IMR-90 (cell line): ENCODE results near the gene CHMP1A. TPM values are rescaled to one million over a fixed set of nuclear protein-coding genes. Genes with fewer than 3 reads are reported as not detected.

Experiments used
- ATAC-seq: fragments of 200-7000 bp; cut with Tn5 transposase; 2 replicates; pipeline ENCODE4 v1.9.1; 2020; ENCODE audit warnings: low read depth, mild to moderate bottlenecking, moderate library complexity
- BruUV-seq: library from RNA; stranded (reverse); fragments of 400-500 nt; replicated peaks from 2 replicates; lab custom pipeline; 2021; lab: Mats Ljungman, UMichigan
- CTCF ChIA-PET: fragments of 300-600 bp; formaldehyde crosslinking; extraction: SDS; loops from one replicate; lab custom pipeline; 2021; ENCODE audit warnings: antibody characterized with exemption; lab: Yijun Ruan, JAX
- POLR2A ChIA-PET: fragments of 300-600 bp; sonication (Branson Sonifier 250); formaldehyde crosslinking; loops from one replicate; lab custom pipeline; 2022; ENCODE audit warnings: antibody characterized with exemption; ENCODE audit not compliant: unreplicated experiment; lab: Charles Lee
- DNase-seq: peaks from one replicate; pipeline ENCODE4 v3.0.0; 2013
- H2AFZ ChIP-seq: replicated peaks from 2 replicates; pipeline ENCODE3; 2013; ENCODE audit warnings: low read length, mild to moderate bottlenecking; ENCODE audit not compliant: poor library complexity
- H2AK5ac ChIP-seq: 2 replicates; pipeline ENCODE4 v1.6.1; 2013; ENCODE audit warnings: low read depth, low read length, inconsistent platforms
- H2AK9ac ChIP-seq: replicated peaks from 2 replicates; pipeline ENCODE3; 2013; ENCODE audit warnings: mild to moderate bottlenecking, low read depth, low read length, moderate library complexity; ENCODE audit not compliant: poor library complexity
- H2BK120ac ChIP-seq: 2 replicates; pipeline ENCODE4 v1.6.1; 2013; ENCODE audit warnings: low read depth, low read length, inconsistent platforms
- H2BK15ac ChIP-seq: 3 replicates; pipeline ENCODE4 v1.6.1; 2013; ENCODE audit warnings: low read depth, low read length, inconsistent platforms
- H2BK20ac ChIP-seq: 2 replicates; pipeline ENCODE4 v1.6.1; 2013; ENCODE audit warnings: low read depth, mild to moderate bottlenecking, inconsistent platforms, low read length, moderate library complexity
- H2BK5ac ChIP-seq: 2 replicates; pipeline ENCODE4 v1.6.1; 2013; ENCODE audit warnings: mild to moderate bottlenecking, low read depth, low read length, inconsistent platforms; ENCODE audit not compliant: poor library complexity, severe bottlenecking
- H3K14ac ChIP-seq: replicated peaks from 2 replicates; pipeline ENCODE4 v1.6.1; 2013; ENCODE audit warnings: low read depth, low read length, inconsistent platforms
- H3K18ac ChIP-seq: 2 replicates; pipeline ENCODE4 v1.6.1; 2013; ENCODE audit warnings: low read depth, low read length, control low read depth
- H3K23ac ChIP-seq: 2 replicates; pipeline ENCODE4 v1.6.1; 2013; ENCODE audit warnings: low read depth, low read length, inconsistent platforms
- H3K27ac ChIP-seq: 2 replicates; pipeline ENCODE4 v1.5.1; 2013; ENCODE audit warnings: mild to moderate bottlenecking, control low read depth, low read length; ENCODE audit not compliant: insufficient read depth
- H3K27me3 ChIP-seq: 2 replicates; pipeline ENCODE4 v1.6.1; 2013; ENCODE audit warnings: low read length; ENCODE audit not compliant: control insufficient read depth, insufficient read depth
- H3K36me3 ChIP-seq: 2 replicates; pipeline ENCODE4 v1.6.1; 2013; ENCODE audit warnings: low read length, mixed read lengths; ENCODE audit not compliant: control insufficient read depth, insufficient read depth
- H3K4ac ChIP-seq: 2 replicates; pipeline ENCODE4 v1.6.1; 2013; ENCODE audit warnings: low read depth, low read length, inconsistent platforms
- H3K4me1 ChIP-seq: 2 replicates; pipeline ENCODE4 v1.6.1; 2013; ENCODE audit warnings: low read length, mixed read lengths; ENCODE audit not compliant: control insufficient read depth, insufficient read depth
- H3K4me2 ChIP-seq: 2 replicates; pipeline ENCODE4 v1.6.1; 2013; ENCODE audit warnings: low read depth, mild to moderate bottlenecking, control low read depth, low read length, moderate library complexity
- H3K4me3 ChIP-seq: 2 replicates; pipeline ENCODE4 v1.5.1; 2013; ENCODE audit warnings: low read depth, mild to moderate bottlenecking, control low read depth, low read length, moderate library complexity; ENCODE audit not compliant: insufficient read depth
- H3K56ac ChIP-seq: 2 replicates; pipeline ENCODE4 v1.6.1; 2013; ENCODE audit warnings: low read length, inconsistent platforms; ENCODE audit not compliant: insufficient read depth; ENCODE audit errors: extremely low read depth
- H3K79me1 ChIP-seq, 2 experiments: 2 replicates each; pipeline ENCODE4 v1.6.1; 2013; ENCODE audit warnings: low read length in 2 of 2, inconsistent platforms in 1 of 2, low read depth in 1 of 2
- H3K9ac ChIP-seq: 2 replicates; pipeline ENCODE4 v1.6.1; 2013; ENCODE audit warnings: low read depth, low read length, control low read depth
- H3K9me1 ChIP-seq: 2 replicates; pipeline ENCODE4 v1.6.1; 2013; ENCODE audit warnings: low read length, inconsistent platforms; ENCODE audit not compliant: insufficient read depth
- H3K9me3 ChIP-seq: 2 replicates; pipeline ENCODE4 v1.6.1; 2013; ENCODE audit warnings: low read length; ENCODE audit not compliant: control insufficient read depth, insufficient read depth
- H4K20me1 ChIP-seq: 2 replicates; pipeline ENCODE4 v1.6.1; 2013; ENCODE audit warnings: low read length, inconsistent platforms; ENCODE audit not compliant: insufficient read depth
- H4K5ac ChIP-seq: 2 replicates; pipeline ENCODE4 v1.6.1; 2013; ENCODE audit warnings: mild to moderate bottlenecking, low read depth, low read length, control low read depth
- H4K8ac ChIP-seq, 2 experiments: 2 replicates each; pipeline ENCODE4 v1.6.1; 2013; ENCODE audit warnings: low read depth in 2 of 2, low read length in 2 of 2, control low read depth in 1 of 2, inconsistent platforms in 1 of 2
- H4K91ac ChIP-seq: 2 replicates; pipeline ENCODE4 v1.6.1; 2013; ENCODE audit warnings: low read depth, low read length, inconsistent platforms; ENCODE audit not compliant: insufficient read depth
- BHLHE40 ChIP-seq: fragments of 150-350 bp; IDR thresholded peaks from 2 replicates; pipeline ENCODE4 v1.6.1; 2016; ENCODE audit warnings: mild to moderate bottlenecking, low read depth, low read length
- CEBPB ChIP-seq: IDR thresholded peaks from 2 replicates; pipeline ENCODE4 v1.6.1; 2012; ENCODE audit warnings: low read depth, low read length, improper control_type of control experiment
- CHD1 ChIP-seq: IDR thresholded peaks from 2 replicates; pipeline ENCODE4 v1.6.1; 2012; ENCODE audit warnings: low read depth, low read length, improper control_type of control experiment
- FOS ChIP-seq: fragments of 150-350 bp; IDR thresholded peaks from 2 replicates; pipeline ENCODE4 v1.6.1; 2016; ENCODE audit warnings: low read depth, low read length
- MAFK ChIP-seq: IDR thresholded peaks from 2 replicates; pipeline ENCODE4 v1.6.1; 2012; ENCODE audit warnings: low read depth, low read length, improper control_type of control experiment
- MAZ ChIP-seq: IDR thresholded peaks from 2 replicates; pipeline ENCODE4 v1.6.1; 2012; ENCODE audit warnings: low read depth, mild to moderate bottlenecking, low read length, improper control_type of control experiment, moderate library complexity, borderline replicate concordance
- NFE2L2 ChIP-seq: fragments of 150-350 bp; IDR thresholded peaks from 2 replicates; pipeline ENCODE4 v1.6.1; 2016; ENCODE audit warnings: low read depth, mild to moderate bottlenecking, low read length
- POLR2A ChIP-seq: IDR thresholded peaks from 2 replicates; pipeline ENCODE4 v1.6.1; 2012; ENCODE audit warnings: mild to moderate bottlenecking, low read depth, low read length
- RAD21 ChIP-seq: IDR thresholded peaks from 2 replicates; pipeline ENCODE4 v1.6.1; 2012; ENCODE audit warnings: low read length, improper control_type of control experiment
- RCOR1 ChIP-seq: IDR thresholded peaks from 2 replicates; pipeline ENCODE4 v1.6.1; 2012; ENCODE audit warnings: mild to moderate bottlenecking, low read length, improper control_type of control experiment; ENCODE audit not compliant: insufficient replicate concordance
- RFX5 ChIP-seq: IDR thresholded peaks from 2 replicates; pipeline ENCODE4 v1.8.0; 2012; ENCODE audit warnings: low read depth, mild to moderate bottlenecking, low read length, moderate library complexity
- SMC3 ChIP-seq: fragments of 150-350 bp; IDR thresholded peaks from 2 replicates; pipeline ENCODE4 v1.6.1; 2016; ENCODE audit warnings: low read depth, mild to moderate bottlenecking, antibody characterized with exemption, low read length, moderate library complexity
- USF2 ChIP-seq: fragments of 150-350 bp; IDR thresholded peaks from 2 replicates; pipeline ENCODE4 v1.6.1; 2017; ENCODE audit warnings: mild to moderate bottlenecking, antibody characterized with exemption, low read length, low read depth
- WGBS, 2 experiments: methylation state at CpG; one replicate each; pipeline versions ENCODE4 v1.1.5 to v1.1.7; 2013; ENCODE audit warnings: missing lambda C conversion rate in 2 of 2; ENCODE audit not compliant: insufficient read length in 1 of 2; ENCODE audit errors: extremely low coverage in 2 of 2; 5-methylcytosine and 5-hydroxymethylcytosine counted together
- dilution Hi-C: fragments of 300-500 bp; cut with HindIII; formaldehyde crosslinking; loops from one replicate; pipeline ENCODE4 v1.14.3; 2018; ENCODE audit warnings: low sequenced_read_pairs; ENCODE audit not compliant: unreplicated experiment
- in situ Hi-C: fragments of 300-500 bp; cut with MboI; formaldehyde crosslinking; loops from 3 replicates; pipeline ENCODE4 v1.14.3; 2019; ENCODE audit warnings: low sequenced_read_pairs, inconsistent platforms, mixed read lengths
- intact Hi-C: fragments of 100-400 bp; cut with micrococcal nuclease; formaldehyde crosslinking; loops from 2 replicates; pipeline ENCODE4 v1.10.0; 2022
- polyA plus RNA-seq, 3 experiments: library from polyadenylated mRNA; depleted of rRNA; stranded (reverse); fragments of >200 nt; gene quantifications; 2 replicates each; pipeline ENCODE4 v1.2.3, GENCODE V29; 2012; ENCODE audit warnings: low replicate concordance in 1 of 3
- total RNA-seq: library from RNA; depleted of rRNA; stranded (reverse); fragments of >200 nt; gene quantifications from 2 replicates; pipeline ENCODE4 v1.2.3, GENCODE V29; 2012

CHMP1A gene
- total and polyA plus RNA-seq, 2 of the 4 experiments (the other 2 are of a cell fraction): 97.3 to 99.8 TPM

GRCh38 chr16:89613231-89613953 lies 44.1 kb downstream of the CHMP1A start, which contains the start of gene DPEP1:
DPEP1 (plus strand) TSS chr16:89613642; CDS start chr16:89630411, 16,769 bp downstream.
- CTCF ChIA-PET: interaction anchor here (1.6 kb wide), 1 partner anchor 11 kb away, joined by 5 read pairs; no protein-coding TSS in a partner anchor
- POLR2A ChIA-PET: no interaction called here

More at GRCh38 chr16:89613231-89613953, 44.1 kb downstream of the CHMP1A start, which contains the start of gene DPEP1:
- 93% methylated on average over 13 of the region's 19 CpGs; no CpG with 5 or more reads in 1 of the 2 experiments for WGBS, 2 experiments
- H2BK20ac ChIP-seq: no peak within 1 kb of the TSS
- no peaks in the 10 kb centered on the region for H3K9me3 ChIP-seq
- no peak within 1 kb of the TSS for H3K18ac ChIP-seq
- H2BK5ac ChIP-seq: no peak within 1 kb of the TSS
- no peaks in the 10 kb centered on the region for H3K36me3 ChIP-seq
- H4K20me1 ChIP-seq: peaks cover 6% of the 10 kb centered on the region; the same call in 1 of the 2 replicates
- intact Hi-C loops: no loop called here
- DNase-seq: no peak
- no peak within 1 kb of the TSS for H4K8ac ChIP-seq
- no peak within 1 kb of the TSS for H4K91ac ChIP-seq
- peaks cover 2% of the 10 kb centered on the region; the same call in 1 of the 2 replicates for H3K27me3 ChIP-seq
- ATAC-seq: peak; percentile 21; the same call in 1 of the 2 replicates
- no peak within 1 kb of the TSS for H3K4me3 ChIP-seq
- H3K9ac ChIP-seq: no peak within 1 kb of the TSS
- no peak within 1 kb of the TSS for H3K27ac ChIP-seq
- 0 out of 2 replicates have a peak, but pooled peaks cover 3% of the 10 kb centered on the region for H3K9me1 ChIP-seq
- no peak within 1 kb of the TSS for H2BK120ac ChIP-seq
- no peak within 1 kb of the TSS for H3K23ac ChIP-seq
- no peak within 1 kb of the TSS for H2AK9ac ChIP-seq
- no peak within 1 kb of the TSS for H3K56ac ChIP-seq
- no peak within 1 kb of the TSS for H3K4ac ChIP-seq
- dilution Hi-C loops: no loop called here
- in situ Hi-C loops: no loop called here
- no peak for TF ChIP-seq RCOR1
- TF ChIP-seq FOS: no peak
- no peak for TF ChIP-seq MAZ
- TF ChIP-seq CHD1: no peak
- TF ChIP-seq RFX5: no peak
- TF ChIP-seq MAFK: no peak
- TF ChIP-seq USF2: no peak
- no peak for TF ChIP-seq CEBPB
- TF ChIP-seq RAD21: no peak
- no peak for TF ChIP-seq SMC3
- no peak for TF ChIP-seq NFE2L2
- TF ChIP-seq POLR2A: no peak
- no peak for TF ChIP-seq BHLHE40
- no peaks in the 10 kb centered on the region; the same call in 1 of the 2 replicates for H3K4me1 ChIP-seq
- H4K5ac ChIP-seq: no peak within 1 kb of the TSS
- no peak within 1 kb of the TSS for H3K4me2 ChIP-seq
- H3K14ac ChIP-seq: no peak within 1 kb of the TSS
- BruUV-seq: no TSS peak
- H2AK5ac ChIP-seq: no peak within 1 kb of the TSS
- no peak within 1 kb of the TSS for H2BK15ac ChIP-seq
- H3K79me1 ChIP-seq: no peaks in the 10 kb centered on the region
- no peak within 1 kb of the TSS for H2AFZ ChIP-seq
